ENCODE results near the gene SENP6. TPM values are rescaled to one million over a fixed set of nuclear protein-coding genes. Genes with fewer than 3 reads are reported as not detected.
"Not testable (repeated sequence)": the region's sequence is repeated elsewhere in the genome, so short reads cannot be mapped to it uniquely, and the experiment has no call there.

Gene SENP6
- total RNA-seq, 4 donors from 2014 or later: 79.9 to 218 (median 91.5) TPM

DNA sequence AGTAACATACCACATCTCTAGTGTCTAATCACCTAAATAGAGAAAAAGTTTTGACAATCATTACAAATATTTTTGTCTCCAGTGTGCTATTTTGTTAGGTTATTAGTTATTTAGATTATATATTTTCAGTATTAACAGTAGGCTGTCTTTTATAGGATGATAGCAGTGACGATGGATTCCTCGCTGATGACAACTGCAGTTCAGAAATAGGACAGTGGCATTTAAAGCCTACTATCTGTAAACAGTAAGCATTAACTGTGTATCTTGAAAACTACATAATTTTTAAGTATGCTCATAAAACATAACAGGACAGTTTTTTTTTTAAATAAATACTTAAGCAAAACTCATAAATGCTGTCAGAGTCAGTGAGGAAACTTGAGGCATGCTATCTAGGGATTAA lies 109.5 kb downstream of the SENP6 start:
- no peak for DNase-seq
- Histone ChIP-seq H3K9me3 (no peaks in the 10 kb centered on the region), H3K4me1 (no peaks in the 10 kb centered on the region), H3K27me3 (no peaks in the 10 kb centered on the region), H3K36me3 (peaks cover 0 to 61% (median 0%) of the 10 kb centered on the region in 3 donors), H3K4me3 (no peak overlapping the region), H3K27ac (no peak overlapping the region)
- TF ChIP-seq, protein P1, sequence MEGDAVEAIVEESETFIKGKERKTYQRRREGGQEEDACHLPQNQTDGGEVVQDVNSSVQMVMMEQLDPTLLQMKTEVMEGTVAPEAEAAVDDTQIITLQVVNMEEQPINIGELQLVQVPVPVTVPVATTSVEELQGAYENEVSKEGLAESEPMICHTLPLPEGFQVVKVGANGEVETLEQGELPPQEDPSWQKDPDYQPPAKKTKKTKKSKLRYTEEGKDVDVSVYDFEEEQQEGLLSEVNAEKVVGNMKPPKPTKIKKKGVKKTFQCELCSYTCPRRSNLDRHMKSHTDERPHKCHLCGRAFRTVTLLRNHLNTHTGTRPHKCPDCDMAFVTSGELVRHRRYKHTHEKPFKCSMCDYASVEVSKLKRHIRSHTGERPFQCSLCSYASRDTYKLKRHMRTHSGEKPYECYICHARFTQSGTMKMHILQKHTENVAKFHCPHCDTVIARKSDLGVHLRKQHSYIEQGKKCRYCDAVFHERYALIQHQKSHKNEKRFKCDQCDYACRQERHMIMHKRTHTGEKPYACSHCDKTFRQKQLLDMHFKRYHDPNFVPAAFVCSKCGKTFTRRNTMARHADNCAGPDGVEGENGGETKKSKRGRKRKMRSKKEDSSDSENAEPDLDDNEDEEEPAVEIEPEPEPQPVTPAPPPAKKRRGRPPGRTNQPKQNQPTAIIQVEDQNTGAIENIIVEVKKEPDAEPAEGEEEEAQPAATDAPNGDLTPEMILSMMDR (IDR thresholded peaks at IDR 0.05): no peak
- no peak for TF ChIP-seq POLR2A (IDR thresholded peaks at IDR 0.05)

DNA sequence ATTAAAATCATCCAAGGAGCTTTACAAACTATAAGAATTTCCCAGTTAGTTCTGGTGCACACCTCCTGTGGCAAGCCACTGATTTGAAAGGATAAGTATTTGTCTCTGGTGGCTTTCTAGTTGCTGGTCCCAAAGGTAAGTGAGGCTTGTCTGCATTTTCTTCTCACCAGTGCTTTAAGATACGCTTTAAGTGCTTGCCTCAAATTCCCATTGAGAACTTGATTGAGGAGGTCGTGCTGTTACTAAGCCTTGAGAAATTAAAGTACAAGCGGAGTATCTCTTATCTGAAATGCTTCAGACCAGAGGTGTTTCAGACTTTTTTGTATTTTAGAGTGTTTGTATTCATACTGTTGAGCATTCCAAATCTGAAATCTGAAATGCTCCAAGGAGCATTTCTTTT lies 117.5 kb downstream of the SENP6 start:
- H3K4me3 ChIP-seq: no peak overlapping the region
- DNase-seq: no peak

DNA sequence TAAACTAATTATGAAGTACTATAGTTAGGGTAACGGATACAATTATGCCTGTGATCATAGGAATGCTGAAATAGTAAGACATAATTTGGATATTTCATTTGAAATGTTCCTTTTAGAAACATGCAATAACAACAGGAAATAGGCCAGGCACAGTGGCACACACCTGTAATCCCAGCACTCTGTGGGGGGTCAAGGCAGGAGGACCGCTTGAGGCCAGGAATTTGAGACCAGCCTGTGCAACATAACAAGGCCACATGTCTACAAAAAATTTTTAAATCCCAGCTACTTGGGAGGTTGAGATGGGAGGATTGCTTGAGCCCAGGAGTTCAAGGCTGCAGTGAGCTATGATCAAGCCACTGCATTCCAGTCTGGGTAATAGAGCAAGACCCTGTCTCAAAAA lies 121.7 kb downstream of the SENP6 start:
- no peaks in the 10 kb centered on the region for H3K9me3 ChIP-seq
- no peak overlapping the region for H3K4me3 ChIP-seq
- no peaks in the 10 kb centered on the region for H3K27me3 ChIP-seq
- no peak for TF ChIP-seq POLR2A (IDR thresholded peaks at IDR 0.05)
- TF ChIP-seq, protein P1 (IDR thresholded peaks at IDR 0.05): no peak
- no peak for DNase-seq
- no peaks in the 10 kb centered on the region for H3K4me1 ChIP-seq
- no peak overlapping the region for H3K27ac ChIP-seq
- H3K36me3 ChIP-seq: no peaks in the 10 kb centered on the region

More for the DNA sequence above, 117.5 kb downstream of the SENP6 start:
- TF ChIP-seq, protein P1 (IDR thresholded peaks at IDR 0.05): no peak
- no peak for TF ChIP-seq POLR2A (IDR thresholded peaks at IDR 0.05)
- Histone ChIP-seq H3K4me1 (no peaks in the 10 kb centered on the region), H3K9me3 (no peaks in the 10 kb centered on the region), H3K36me3 (peaks cover 0 to 9% (median 0%) of the 10 kb centered on the region in 3 donors), H3K27me3 (no peaks in the 10 kb centered on the region), H3K27ac (no peak overlapping the region)

DNA sequence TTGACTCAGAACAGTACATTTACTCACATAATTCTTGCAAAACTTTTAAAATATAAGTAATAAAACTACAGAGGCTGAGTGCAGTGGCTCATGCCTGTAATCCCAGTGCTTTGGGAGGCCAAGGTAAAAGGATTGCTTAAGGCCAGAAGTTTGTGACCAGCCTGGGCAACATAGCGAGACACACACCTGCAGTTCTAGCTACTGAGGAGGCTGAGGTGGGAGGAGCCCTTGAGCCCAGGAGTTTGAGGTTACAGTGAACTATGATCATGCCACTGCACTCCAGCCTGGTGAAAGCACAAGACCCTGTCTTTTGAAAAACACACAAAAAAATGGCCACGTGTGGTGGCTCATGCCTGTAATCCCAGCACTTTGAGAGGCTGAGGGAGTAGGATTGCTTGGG lies 125.5 kb downstream of the SENP6 start:
- TF ChIP-seq, protein P1 (IDR thresholded peaks at IDR 0.05): no peak
- TF ChIP-seq POLR2A (IDR thresholded peaks at IDR 0.05): no peak

DNA sequence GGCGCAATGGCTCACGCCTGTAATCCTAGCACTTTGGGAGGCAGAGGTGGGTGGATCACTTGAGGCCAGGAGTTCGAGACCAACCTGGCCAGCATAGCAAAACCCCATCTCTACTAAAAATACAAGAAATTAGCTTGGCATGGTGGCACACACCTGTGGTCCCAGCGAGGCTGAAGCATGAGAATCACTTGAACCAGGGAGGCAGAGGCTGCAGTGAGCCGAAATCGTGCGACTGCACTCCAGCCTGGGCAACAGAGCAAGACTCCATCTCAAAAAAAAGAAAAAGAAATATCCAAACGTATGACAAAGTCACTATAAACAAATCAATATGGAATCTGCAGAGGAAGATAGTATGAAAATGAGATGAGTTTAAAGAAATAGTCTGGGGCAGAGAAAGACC lies 129.3 kb downstream of the SENP6 start:
- DNase-seq, H3K27me3 ChIP-seq, H3K36me3 ChIP-seq, H3K4me3 ChIP-seq, H3K9me3 ChIP-seq, H3K4me1 ChIP-seq, H3K27ac ChIP-seq: not testable (repeated sequence)

More for the DNA sequence above, 125.5 kb downstream of the SENP6 start:
- Histone ChIP-seq H3K9me3 (no peaks in the 10 kb centered on the region), H3K4me1 (no peaks in the 10 kb centered on the region), H3K27me3 (no peaks in the 10 kb centered on the region), H3K36me3 (no peaks in the 10 kb centered on the region), H3K27ac (no peak overlapping the region), H3K4me3 (no peak overlapping the region)
- no peak for DNase-seq

DNA sequence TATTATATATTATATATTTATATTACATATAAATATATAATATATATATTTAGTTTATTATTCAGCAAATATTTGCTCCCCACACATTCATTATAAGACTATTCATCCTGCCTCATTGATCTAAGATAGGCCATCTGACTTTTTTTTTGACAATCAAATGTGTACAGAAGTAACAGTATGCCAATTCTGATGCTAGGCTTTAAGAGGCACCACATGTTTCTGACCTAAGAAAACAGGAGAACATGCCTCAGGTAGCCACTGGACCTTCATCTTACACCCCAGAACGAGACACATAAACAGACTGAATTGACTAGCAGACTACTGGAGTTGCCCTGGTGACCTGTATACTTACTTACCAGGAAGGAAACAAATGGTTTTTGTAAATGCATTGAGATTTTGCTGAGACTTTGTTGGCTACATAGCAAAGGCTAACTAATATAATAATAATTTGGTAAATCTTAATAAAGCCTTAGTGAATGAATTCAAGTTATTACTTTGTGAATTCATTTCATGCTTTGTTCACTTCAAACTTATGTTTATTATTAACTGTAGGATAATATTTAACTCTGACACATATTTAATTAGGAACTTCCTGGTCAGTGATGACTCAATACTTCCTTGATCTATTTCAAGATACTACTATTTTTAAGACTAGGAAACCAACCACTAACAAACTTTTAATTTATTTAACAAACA lies 134.0 kb downstream of the SENP6 start:
- Histone ChIP-seq H3K27ac (peak overlapping the region in 3 of 4 donors; percentile 10 to 70 (median 68)), H3K4me3 (no peak overlapping the region), H3K36me3 (no peaks in the 10 kb centered on the region), H3K9me3 (no peaks in the 10 kb centered on the region), H3K4me1 (peaks cover 0 to 3% (median 0%) of the 10 kb centered on the region in 4 donors), H3K27me3 (no peaks in the 10 kb centered on the region)
- DNase-seq: no peak
- TF ChIP-seq, protein P1 (IDR thresholded peaks at IDR 0.05): no peak
- no peak for TF ChIP-seq POLR2A (IDR thresholded peaks at IDR 0.05)
